Subcutaneous adipose tissue (tissue), 4 donors: Measurements from ENCODE around the gene TXNRD1. TPM values are rescaled to one million over a fixed set of nuclear protein-coding genes. Genes with fewer than 3 reads are reported as not detected.

Source experiments
- CTCF ChIP-seq: fragments of 450-650 bp; IDR thresholded peaks from one replicate; pipeline ENCODE4 v1.5.1; 2016; ENCODE audit warnings: low read depth, mild to moderate bottlenecking, control low read depth, antibody characterized with exemption, moderate library complexity
- total RNA-seq, 4 donors: library from RNA; depleted of rRNA; stranded (reverse); fragments of >200 nt; gene quantifications; one replicate each; pipeline ENCODE4 v1.1.0, GENCODE V29; 2016

Gene TXNRD1
- total RNA-seq, 4 donors from 2014 or later, result 76.2 to 122 (median 83.3) TPM

DNA sequence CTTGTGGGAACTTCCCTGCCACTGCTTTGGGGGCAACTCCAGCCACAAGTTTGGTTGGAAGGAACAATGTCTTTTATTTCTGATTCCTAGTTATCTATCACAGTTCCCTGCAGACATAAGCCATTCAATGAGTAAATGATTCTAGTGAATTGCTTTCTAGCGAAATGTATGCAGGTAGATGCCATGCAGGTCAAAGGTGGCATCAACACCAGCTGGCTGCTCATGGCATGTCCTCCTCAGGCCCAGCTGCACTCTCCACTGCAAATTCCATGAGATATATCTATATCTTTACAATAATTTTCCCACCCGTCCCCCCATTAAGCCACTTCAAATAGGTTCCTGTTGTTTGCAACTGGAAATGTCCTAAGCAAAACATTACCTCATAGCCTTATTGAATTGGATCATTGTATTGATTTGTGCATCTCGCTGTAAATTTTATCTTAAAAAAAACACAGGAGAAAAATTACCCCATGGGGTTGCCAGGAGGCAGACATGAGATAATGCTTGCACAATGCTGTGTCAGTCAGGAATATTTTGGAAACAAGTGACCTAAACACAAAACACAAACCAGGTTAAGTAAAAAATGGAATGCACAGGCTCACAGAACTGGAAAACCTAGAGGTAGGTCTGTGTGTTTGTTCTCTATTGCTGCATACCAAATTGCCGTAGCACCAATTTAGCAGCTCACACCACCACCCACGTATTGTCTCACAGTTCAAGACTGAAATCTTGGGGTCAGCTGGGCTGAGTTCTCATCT, 32.8 kb upstream of the TXNRD1 start:
- TF ChIP-seq CTCF, result no peak

DNA sequence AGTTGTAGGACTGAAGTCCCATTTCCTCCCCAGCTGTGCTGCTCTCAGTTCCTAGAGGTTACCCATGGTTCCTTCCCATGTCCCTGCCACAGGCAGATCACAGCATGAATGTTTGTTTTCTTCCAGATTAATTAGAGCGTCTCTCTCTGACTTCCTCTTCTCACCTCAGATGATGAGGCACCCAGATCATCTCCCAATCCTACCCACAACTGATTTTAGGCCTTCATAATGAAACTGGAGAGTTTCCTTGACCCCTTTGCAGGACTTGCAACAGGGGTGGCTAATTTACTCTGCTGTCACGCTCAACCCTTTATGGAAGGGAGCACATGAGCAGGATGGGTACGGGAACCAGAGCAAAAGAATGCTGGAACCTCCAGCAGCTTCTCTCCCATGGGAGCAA, 32.1 kb upstream of the TXNRD1 start:
- TF ChIP-seq CTCF, result no peak

- no peak for TF ChIP-seq CTCF
Observed at GRCh38 chr12:104187446-104188155, 28.0 kb upstream of the TXNRD1 start.

DNA sequence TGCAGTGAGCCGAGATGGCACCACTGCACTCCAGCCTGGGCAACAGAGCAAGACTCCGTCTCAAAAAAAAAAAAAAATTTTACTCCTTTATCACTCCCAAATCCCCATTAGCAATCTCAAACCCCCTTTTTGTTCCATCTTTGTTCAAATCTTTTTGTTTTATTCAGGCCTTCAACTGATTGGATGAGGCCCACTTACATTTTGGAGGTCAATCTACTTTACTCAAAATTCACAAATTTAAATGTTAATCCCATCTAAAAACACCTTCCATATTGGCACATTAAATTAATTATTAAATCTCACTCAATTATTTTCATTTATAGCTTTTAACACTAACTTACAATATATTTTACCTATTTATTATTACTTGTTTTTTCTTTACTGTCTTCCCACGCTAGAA, 27.0 kb upstream of the TXNRD1 start:
- TF ChIP-seq CTCF, result no peak

DNA sequence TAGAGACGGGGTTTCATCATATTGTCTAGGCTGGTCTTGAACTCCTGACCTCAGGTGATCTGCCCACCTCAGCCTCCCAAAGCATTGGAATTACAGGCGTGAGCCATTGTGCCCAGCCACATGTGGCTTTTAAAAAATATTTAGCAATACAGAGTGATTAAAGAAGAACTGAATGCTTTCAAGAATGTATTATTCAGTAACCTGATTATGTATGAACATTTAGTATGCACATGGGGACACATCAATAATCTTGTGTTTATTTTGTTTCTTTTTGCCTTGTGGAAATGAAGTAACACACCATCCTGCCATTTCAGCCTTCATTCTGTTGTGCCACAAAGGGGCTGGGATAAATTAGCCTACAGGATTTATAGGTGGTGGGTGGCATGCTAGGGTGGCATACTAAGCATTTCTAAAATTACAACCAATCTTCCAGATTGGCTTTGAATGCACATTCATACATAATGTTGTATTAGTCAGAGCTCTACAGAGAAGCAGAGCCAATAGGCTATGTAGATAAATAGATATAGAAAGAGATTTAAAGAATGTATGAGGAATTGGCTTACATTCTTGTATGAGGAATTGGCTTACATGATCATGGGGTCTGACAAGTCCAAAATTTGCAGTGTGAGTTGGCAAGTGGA, 25.5 kb upstream of the TXNRD1 start:
- TF ChIP-seq CTCF, result no peak

DNA sequence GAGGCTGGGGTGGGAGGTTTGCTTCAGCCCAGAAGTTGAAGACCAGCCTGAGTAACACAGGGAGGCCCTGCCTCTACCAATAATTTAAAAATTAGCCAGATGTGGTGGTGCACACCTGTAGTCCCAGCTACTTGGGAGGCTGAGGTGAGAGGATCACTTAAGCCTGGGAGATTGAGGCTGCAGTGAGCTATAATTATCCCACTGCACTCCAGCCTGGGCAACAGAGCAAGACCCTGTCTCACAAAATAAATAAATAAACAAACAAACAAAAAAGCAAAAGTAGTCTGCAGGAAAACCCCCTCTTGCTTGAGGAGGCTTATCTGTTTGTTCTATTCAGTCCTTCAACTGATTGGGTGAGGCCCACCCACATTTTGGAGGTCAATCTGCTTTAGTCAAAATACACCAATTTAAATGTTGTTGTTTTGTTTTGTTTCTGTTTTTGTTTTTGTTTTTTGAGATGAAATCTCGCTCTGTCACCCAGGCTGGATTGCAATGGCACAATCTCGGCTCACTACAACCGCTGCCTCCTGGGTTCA, 24.9 kb upstream of the TXNRD1 start:
- no peak for TF ChIP-seq CTCF

- no peak for TF ChIP-seq CTCF
Observed at GRCh38 chr12:104197264-104197663, 18.3 kb upstream of the TXNRD1 start.
